A673 (cell line): ENCODE results near the gene SCUBE2. TPM values are rescaled to one million over a fixed set of nuclear protein-coding genes. Genes with fewer than 3 reads are reported as not detected.
"Not testable (repeated sequence)": the region's sequence is repeated elsewhere in the genome, so short reads cannot be mapped to it uniquely, and the experiment has no call there.

ENCODE experiments used
- BruUV-seq: library from RNA; stranded (reverse); fragments of 400-500 nt; replicated peaks from 2 replicates; lab custom pipeline; 2021; lab: Mats Ljungman, UMichigan
- CTCF ChIA-PET: fragments of 300-600 bp; sonication (Branson Sonifier 250); formaldehyde crosslinking; loops from one replicate; lab custom pipeline; 2022; ENCODE audit warnings: antibody characterized with exemption; lab: Charles Lee
- POLR2A ChIA-PET: fragments of 300-600 bp; sonication (Branson Sonifier 250); formaldehyde crosslinking; loops from one replicate; lab custom pipeline; 2022; ENCODE audit warnings: antibody characterized with exemption; ENCODE audit not compliant: low non-redundant PET; lab: Charles Lee
- DNase-seq: peaks from one replicate; pipeline ENCODE4 v3.0.0-alpha.2; 2015; ENCODE audit warnings: low spot score
- H3K27ac ChIP-seq: fragments of 200-600 bp; sonication (generic); 2 replicates; pipeline ENCODE4 v1.5.1; 2016; ENCODE audit warnings: mixed run types, low read depth, mild to moderate bottlenecking, mixed read lengths, antibody characterized with exemption, low read length; ENCODE audit not compliant: poor library complexity, severe bottlenecking
- H3K27me3 ChIP-seq: fragments of 200-600 bp; sonication (generic); replicated peaks from 2 replicates; pipeline ENCODE4 v1.6.1; 2017; ENCODE audit warnings: mixed run types, low read depth, mild to moderate bottlenecking, mixed read lengths, antibody characterized with exemption, low read length; ENCODE audit not compliant: insufficient read depth, poor library complexity
- H3K36me3 ChIP-seq: fragments of 200-600 bp; sonication (generic); 2 replicates; pipeline ENCODE4 v1.6.1; 2016; ENCODE audit warnings: mixed run types, mild to moderate bottlenecking, mixed read lengths, antibody characterized with exemption, low read length; ENCODE audit not compliant: insufficient read depth, poor library complexity, severe bottlenecking
- H3K4me1 ChIP-seq: fragments of 200-600 bp; sonication (generic); 2 replicates; pipeline ENCODE4 v1.6.1; 2017; ENCODE audit warnings: mixed run types, mild to moderate bottlenecking, mixed read lengths, antibody characterized with exemption, low read length; ENCODE audit not compliant: insufficient read depth, poor library complexity, severe bottlenecking
- H3K4me3 ChIP-seq: fragments of 200-600 bp; sonication (generic); 2 replicates; pipeline ENCODE4 v1.5.1; 2016; ENCODE audit warnings: low read depth, mixed run types, mild to moderate bottlenecking, mixed read lengths, low read length; ENCODE audit not compliant: poor library complexity, severe bottlenecking
- H3K9me3 ChIP-seq: fragments of 200-600 bp; sonication (generic); 2 replicates; pipeline ENCODE4 v1.6.1; 2016; ENCODE audit warnings: mixed run types, low read depth, mild to moderate bottlenecking, mixed read lengths, antibody characterized with exemption, low read length; ENCODE audit not compliant: poor library complexity, severe bottlenecking
- EZH2 ChIP-seq: fragments of 200-600 bp; sonication (generic); IDR thresholded peaks from 2 replicates; pipeline ENCODE4 v1.6.1; 2017; ENCODE audit warnings: borderline replicate concordance, low read depth, mild to moderate bottlenecking, mixed read lengths, antibody characterized with exemption, low read length; ENCODE audit not compliant: poor library complexity, severe bottlenecking
- intact Hi-C: fragments of 100-400 bp; cut with micrococcal nuclease; formaldehyde crosslinking; loops from one replicate; pipeline ENCODE4 v1.10.0; 2022; ENCODE audit not compliant: unreplicated experiment
- total RNA-seq: library from RNA; stranded (reverse); gene quantifications from 2 replicates; pipeline ENCODE4 v1.2.3, GENCODE V29; 2021
- TF ChIP-seq, protein P1 (sequence below): fragments of 300-800, 200-600 bp; sonication (generic); conservative IDR thresholded peaks from 2 replicates; pipeline ENCODE4 v1.5.1; 2017; ENCODE audit warnings: low read depth, mild to moderate bottlenecking, antibody characterized with exemption, low read length, moderate library complexity, mixed read lengths

The SCUBE2 gene
- total RNA-seq, 1 experiment from 2014 or later, result 1.4 TPM

GRCh38 chr11:8980485-8980884 is 110.9 kb downstream of the SCUBE2 start:
- Histone ChIP-seq H3K4me1 (no peaks in the 10 kb centered on the region), H3K27ac (no peak overlapping the region), H3K36me3 (no peaks in the 10 kb centered on the region), H3K27me3 (no peaks in the 10 kb centered on the region), H3K4me3 (no peak overlapping the region), H3K9me3 (no peaks in the 10 kb centered on the region)
- CTCF ChIA-PET, result no interaction called here
- intact Hi-C loops, result no loop called here
- DNase-seq, result no peak
- no peak for TF ChIP-seq EZH2
- TF ChIP-seq, protein P1, sequence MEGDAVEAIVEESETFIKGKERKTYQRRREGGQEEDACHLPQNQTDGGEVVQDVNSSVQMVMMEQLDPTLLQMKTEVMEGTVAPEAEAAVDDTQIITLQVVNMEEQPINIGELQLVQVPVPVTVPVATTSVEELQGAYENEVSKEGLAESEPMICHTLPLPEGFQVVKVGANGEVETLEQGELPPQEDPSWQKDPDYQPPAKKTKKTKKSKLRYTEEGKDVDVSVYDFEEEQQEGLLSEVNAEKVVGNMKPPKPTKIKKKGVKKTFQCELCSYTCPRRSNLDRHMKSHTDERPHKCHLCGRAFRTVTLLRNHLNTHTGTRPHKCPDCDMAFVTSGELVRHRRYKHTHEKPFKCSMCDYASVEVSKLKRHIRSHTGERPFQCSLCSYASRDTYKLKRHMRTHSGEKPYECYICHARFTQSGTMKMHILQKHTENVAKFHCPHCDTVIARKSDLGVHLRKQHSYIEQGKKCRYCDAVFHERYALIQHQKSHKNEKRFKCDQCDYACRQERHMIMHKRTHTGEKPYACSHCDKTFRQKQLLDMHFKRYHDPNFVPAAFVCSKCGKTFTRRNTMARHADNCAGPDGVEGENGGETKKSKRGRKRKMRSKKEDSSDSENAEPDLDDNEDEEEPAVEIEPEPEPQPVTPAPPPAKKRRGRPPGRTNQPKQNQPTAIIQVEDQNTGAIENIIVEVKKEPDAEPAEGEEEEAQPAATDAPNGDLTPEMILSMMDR, result no peak
- POLR2A ChIA-PET, result no interaction called here
- BruUV-seq, result no TSS peak

- H3K4me1 ChIP-seq, H3K4me3 ChIP-seq, H3K36me3 ChIP-seq, H3K27me3 ChIP-seq, BruUV-seq, intact Hi-C loops, DNase-seq, CTCF ChIA-PET, H3K9me3 ChIP-seq, POLR2A ChIA-PET, H3K27ac ChIP-seq: not testable (repeated sequence)
Observed at GRCh38 chr11:8979365-8979764, 112.0 kb downstream of the SCUBE2 start.

DNA sequence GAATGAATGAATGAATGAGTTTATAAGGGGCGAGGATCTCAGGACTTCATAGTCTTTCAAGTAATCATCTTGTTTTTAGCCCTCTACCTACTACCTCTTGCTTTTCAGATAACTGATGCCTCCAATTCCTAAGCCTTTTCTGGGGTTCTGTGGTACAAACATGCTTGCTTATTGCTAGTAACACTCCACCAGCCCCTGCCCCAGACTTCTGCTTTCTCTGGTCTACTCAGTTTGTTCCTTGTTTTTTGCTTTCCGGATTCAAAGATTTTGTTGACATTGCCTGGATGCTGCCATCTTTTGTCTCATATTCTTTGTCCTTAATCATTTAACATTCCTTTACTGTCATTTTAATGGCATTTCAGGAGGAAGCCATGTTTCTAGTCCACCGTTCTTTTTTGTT is 118.3 kb downstream of the SCUBE2 start:
- POLR2A ChIA-PET, result no interaction called here
- H3K4me1 ChIP-seq, result no peaks in the 10 kb centered on the region
- intact Hi-C loops, result no loop called here
- CTCF ChIA-PET, result no interaction called here
- no peaks in the 10 kb centered on the region for H3K27me3 ChIP-seq
- no peak overlapping the region for H3K27ac ChIP-seq
- H3K36me3 ChIP-seq, result no peaks in the 10 kb centered on the region
- BruUV-seq, result no TSS peak
- TF ChIP-seq, protein P1, result no peak
- TF ChIP-seq EZH2, result no peak
- H3K4me3 ChIP-seq, result no peak overlapping the region
- H3K9me3 ChIP-seq, result no peaks in the 10 kb centered on the region
- DNase-seq, result no peak

DNA sequence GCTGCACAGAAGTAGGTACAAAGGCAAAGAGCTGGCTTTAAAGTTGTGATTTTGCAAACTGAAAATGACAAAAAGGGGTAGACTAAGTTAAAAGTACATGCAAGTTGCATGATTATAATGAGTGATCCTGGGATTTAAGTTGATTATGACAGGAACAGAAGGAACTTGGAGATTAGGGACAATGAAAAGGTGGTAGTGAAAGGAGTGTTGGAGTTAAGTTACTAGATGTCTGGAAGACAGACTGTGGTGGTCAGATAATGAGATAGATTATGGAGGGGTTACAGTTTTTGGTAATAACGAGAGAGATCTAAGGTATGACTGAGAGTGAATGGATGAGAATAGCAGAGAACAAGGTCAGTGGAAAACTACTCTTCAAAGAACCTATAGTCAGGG is 119.5 kb downstream of the SCUBE2 start:
- no peaks in the 10 kb centered on the region for H3K36me3 ChIP-seq
- H3K4me1 ChIP-seq, result no peaks in the 10 kb centered on the region
- intact Hi-C loops, result no loop called here
- H3K27me3 ChIP-seq, result no peaks in the 10 kb centered on the region
- ChIA-PET POLR2A (no interaction called here), CTCF (no interaction called here)
- BruUV-seq, result no TSS peak
- H3K4me3 ChIP-seq, result no peak overlapping the region
- H3K27ac ChIP-seq, result no peak overlapping the region
- no peak for TF ChIP-seq EZH2
- TF ChIP-seq, protein P1, result no peak
- no peaks in the 10 kb centered on the region for H3K9me3 ChIP-seq
- no peak for DNase-seq
